LHCN-M2 (cell line): ENCODE data around the gene TSHZ2. TPM values are rescaled to one million over a fixed set of nuclear protein-coding genes. Genes with fewer than 3 reads are reported as not detected.

Experiments used
- DNase-seq: peaks from one replicate; pipeline ENCODE4 v3.0.0-alpha.2; 2012; ENCODE audit warnings: low read depth
- total RNA-seq: library from RNA; depleted of rRNA; stranded (reverse); fragments of >200 nt; gene quantifications from 2 replicates; pipeline ENCODE4 v1.2.3, GENCODE V29; 2014

The TSHZ2 gene
- total RNA-seq, 1 experiment from 2014 or later = not detected

- DNase-seq = no peak
Observed at GRCh38 chr20:53061192-53062108, 89.3 kb downstream of the TSHZ2 start.

- DNase-seq = no peak
Observed at GRCh38 chr20:53064935-53065334, 92.8 kb downstream of the TSHZ2 start.

- no peak for DNase-seq
Observed at GRCh38 chr20:53068241-53068640, 96.1 kb downstream of the TSHZ2 start.

GRCh38 chr20:53069132-53069531 is 97.0 kb downstream of the TSHZ2 start:
- DNase-seq = no peak

- no peak for DNase-seq
Observed at GRCh38 chr20:53070224-53070623, 98.1 kb downstream of the TSHZ2 start.

- DNase-seq = no peak
Observed at GRCh38 chr20:53070706-53071392, 98.7 kb downstream of the TSHZ2 start.

GRCh38 chr20:53071833-53072232 is 99.7 kb downstream of the TSHZ2 start:
- no peak for DNase-seq

GRCh38 chr20:53072923-53073579 is 100.9 kb downstream of the TSHZ2 start:
- no peak for DNase-seq

- no peak for DNase-seq
Observed at GRCh38 chr20:53073636-53074415, 101.7 kb downstream of the TSHZ2 start.

GRCh38 chr20:53074811-53075314 is 102.7 kb downstream of the TSHZ2 start:
- DNase-seq = no peak

GRCh38 chr20:53076668-53077067 is 104.5 kb downstream of the TSHZ2 start:
- no peak for DNase-seq

GRCh38 chr20:53077373-53078205 is 105.4 kb downstream of the TSHZ2 start:
- DNase-seq = no peak

- no peak for DNase-seq
Observed at GRCh38 chr20:53078761-53079160, 106.6 kb downstream of the TSHZ2 start.

- DNase-seq = no peak
Observed at GRCh38 chr20:53079261-53079691, 107.1 kb downstream of the TSHZ2 start.

- no peak for DNase-seq
Observed at GRCh38 chr20:53079828-53080686, 107.9 kb downstream of the TSHZ2 start.

GRCh38 chr20:53080687-53080962 is 108.5 kb downstream of the TSHZ2 start:
- DNase-seq = no peak

- DNase-seq = peak; percentile 5
Observed at GRCh38 chr20:53080969-53081871, 109.1 kb downstream of the TSHZ2 start.
